GM21723 (cell line): ENCODE results near the gene ARHGAP45.

Source experiments
- ATAC-seq: cut with Tn5 transposase; IDR thresholded peaks from one replicate; pipeline ENCODE4 v1.9.1; 2021; ENCODE audit warnings: mild to moderate bottlenecking, moderate library complexity; ENCODE audit not compliant: unreplicated experiment

ARHGAP45 gene

DNA sequence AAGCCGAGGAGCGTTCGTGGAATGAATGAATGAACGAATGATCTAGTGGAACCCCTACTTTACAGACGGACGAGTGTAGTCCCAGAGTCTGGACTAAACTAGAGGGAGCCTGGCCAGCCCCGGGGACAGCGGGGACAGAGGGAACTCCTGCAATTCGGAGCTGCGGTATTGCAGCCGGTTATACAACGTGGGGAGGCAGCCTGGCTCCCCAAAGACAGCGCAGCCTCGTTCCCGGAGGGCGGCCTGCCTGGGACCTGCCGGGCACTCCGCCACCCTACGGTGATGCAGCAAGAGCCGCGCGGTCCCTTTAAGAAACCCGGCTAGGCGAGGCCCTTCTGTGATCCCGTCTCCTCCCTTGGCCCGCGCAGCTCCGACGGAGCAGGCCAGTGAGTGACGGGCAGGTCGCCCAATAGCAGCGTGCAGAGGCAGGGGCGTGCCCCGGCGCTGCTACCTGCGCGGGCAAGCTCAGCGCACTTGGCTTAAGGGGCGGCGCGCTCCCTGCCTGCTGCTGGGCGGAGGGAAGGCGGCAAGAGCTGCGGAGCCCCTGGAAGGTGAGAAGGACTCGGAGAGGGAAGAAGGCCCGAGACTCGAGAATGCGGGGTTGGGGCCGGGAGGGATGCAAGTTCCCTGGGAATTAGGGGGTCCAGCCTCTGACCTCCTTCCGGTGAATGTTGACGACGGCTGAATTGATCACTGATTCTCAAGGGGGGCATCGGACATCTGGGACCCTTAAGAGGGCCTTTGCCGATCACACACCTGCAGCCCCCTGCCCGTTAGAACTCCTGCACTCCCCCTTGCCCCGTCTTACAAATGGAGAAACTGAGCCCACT lies 27.1 kb upstream of the ARHGAP45 start, which contains the start of gene ABCA7:
Gene ABCA7, plus strand, starts transcription at position 462 of the 830 bp plus-strand sequence. CDS start 1,255 bp downstream, outside the sequence.
- ATAC-seq = peak; percentile 69

DNA sequence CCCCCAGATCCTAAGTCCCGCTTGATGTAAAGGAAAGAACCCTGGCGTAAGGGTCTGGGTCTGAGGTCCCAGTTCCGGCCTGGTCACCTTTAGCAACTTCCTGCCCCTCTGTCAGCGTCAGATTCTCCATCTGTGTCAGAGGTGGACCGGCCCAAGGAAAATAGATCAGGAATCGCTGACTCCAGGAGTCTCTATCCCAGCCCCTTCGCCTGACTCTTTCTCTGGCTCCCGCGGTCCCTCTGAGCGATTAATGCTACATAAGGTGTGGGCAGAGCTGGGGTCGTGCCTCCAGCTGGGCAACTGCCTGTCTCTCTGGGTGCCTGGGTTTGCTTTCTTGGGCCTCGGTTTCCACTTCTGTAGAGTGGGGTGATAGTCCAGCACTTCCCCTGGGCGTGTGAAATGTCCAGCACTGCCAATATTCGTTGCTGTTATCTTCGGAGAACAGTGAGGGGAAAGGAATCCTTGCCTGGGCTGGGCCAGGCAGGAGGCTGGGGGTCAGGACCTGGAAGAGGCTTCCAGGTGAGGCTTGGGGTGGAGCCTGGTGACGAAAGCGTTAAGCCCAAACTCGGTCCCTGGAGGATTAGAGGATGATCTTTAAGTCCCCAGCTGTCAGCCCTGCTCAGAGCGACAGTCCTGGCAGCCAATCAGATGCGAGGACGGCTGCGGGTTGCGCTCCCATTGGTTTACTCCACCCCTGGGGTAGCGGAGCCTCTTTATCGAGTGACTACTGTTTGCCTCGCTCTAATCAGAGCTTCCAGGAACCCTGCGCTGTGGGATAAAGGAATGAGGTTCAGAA lies 26.3 kb upstream of the ARHGAP45 start:
- ATAC-seq = peak; percentile 40

DNA sequence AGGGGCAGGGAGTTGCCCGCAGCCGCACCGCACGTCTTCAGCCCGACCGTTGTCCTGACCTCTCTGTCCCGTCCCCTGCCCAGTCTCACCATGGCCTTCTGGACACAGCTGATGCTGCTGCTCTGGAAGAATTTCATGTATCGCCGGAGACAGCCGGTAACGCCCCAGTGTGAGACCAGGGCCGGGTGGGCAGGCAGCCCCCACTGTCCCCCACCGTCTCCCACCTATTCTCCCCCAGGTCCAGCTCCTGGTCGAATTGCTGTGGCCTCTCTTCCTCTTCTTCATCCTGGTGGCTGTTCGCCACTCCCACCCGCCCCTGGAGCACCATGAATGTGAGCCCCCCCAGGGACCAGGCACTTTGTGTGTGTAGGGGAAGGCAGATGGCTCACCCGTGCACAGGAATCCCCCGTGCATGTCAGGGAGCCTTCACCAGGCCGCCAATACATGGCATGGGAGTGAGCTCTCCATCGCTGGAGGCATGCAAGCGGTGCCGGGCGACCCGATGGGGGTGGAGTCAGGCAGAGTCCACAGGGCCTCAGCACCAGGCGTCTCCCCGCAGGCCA lies 25.6 kb upstream of the ARHGAP45 start:
- ATAC-seq = no peak

DNA sequence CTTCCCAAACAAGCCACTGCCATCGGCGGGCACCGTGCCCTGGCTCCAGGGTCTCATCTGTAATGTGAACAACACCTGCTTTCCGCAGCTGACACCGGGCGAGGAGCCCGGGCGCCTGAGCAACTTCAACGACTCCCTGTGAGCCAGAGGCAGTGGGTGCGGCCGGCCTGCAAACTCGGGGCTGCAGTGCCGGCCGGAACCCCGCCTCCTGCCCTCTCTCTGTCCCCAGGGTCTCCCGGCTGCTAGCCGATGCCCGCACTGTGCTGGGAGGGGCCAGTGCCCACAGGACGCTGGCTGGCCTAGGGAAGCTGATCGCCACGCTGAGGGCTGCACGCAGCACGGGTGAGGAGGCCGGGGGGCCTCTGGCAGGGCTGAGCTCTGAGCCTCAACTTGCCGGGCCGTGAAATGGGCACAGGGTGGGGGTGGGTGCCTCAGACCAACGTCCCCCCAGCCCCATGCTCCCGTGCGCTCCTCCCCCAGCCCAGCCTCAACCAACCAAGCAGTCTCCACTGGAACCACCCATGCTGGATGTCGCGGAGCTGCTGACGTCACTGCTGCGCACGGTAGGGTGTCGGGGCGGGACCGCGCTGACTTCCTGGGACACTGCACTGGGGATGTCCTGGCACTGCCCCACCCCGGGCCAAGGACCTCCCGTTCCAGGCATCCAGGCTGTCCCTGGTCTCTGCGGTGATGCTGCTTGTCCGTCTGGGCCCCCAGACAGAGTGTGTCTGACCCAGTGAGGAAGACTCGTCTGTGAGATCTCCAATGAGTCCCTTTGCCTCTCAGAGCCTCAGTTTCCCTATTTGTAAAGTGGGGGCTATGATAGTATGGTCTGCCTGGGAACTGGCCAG lies 24.9 kb upstream of the ARHGAP45 start:
- no peak for ATAC-seq

DNA sequence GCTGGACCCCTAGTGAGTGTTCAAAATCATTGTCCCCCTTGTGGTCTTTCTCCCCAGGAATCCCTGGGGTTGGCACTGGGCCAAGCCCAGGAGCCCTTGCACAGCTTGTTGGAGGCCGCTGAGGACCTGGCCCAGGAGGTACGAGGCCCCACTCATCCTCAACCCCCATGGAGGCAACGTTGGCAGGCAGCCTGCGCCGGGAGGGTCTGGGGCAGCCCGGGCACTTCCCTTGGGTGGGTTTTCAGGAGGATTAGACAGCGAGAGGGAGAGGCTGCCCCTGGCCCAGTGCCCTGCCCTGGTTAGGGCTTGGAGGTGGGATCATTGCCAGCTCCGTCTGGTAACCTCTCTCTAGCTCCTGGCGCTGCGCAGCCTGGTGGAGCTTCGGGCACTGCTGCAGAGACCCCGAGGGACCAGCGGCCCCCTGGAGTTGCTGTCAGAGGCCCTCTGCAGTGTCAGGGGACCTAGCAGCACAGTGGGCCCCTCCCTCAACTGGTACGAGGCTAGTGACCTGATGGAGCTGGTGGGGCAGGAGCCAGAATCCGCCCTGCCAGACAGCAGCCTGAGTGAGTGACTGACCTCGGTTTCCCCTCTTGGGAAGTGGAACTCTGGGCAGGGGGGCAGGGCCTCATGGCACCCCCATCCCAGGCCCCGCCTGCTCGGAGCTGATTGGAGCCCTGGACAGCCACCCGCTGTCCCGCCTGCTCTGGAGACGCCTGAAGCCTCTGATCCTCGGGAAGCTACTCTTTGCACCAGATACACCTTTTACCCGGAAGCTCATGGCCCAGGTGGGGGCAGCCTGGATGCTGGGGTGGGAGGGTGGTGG lies 24.1 kb upstream of the ARHGAP45 start:
- ATAC-seq = no peak

DNA sequence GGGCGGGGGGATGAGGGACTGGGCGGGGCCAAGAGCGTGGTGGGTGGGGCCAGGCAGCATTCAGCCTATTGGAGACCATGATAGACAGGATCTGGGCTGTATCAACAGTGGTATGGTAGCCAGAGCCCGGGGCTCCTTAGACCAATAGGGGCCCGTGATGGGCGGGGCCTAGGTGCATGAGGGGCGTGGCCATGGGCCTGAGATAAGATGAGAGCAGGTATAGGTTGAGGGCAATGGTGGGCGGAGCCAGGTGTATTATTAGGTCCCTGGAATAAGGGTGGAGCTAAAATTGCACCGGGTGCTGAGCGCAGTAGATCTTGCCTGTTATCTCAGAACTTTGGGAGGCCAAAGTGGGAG lies 21.7 kb upstream of the ARHGAP45 start:
- no peak for ATAC-seq

DNA sequence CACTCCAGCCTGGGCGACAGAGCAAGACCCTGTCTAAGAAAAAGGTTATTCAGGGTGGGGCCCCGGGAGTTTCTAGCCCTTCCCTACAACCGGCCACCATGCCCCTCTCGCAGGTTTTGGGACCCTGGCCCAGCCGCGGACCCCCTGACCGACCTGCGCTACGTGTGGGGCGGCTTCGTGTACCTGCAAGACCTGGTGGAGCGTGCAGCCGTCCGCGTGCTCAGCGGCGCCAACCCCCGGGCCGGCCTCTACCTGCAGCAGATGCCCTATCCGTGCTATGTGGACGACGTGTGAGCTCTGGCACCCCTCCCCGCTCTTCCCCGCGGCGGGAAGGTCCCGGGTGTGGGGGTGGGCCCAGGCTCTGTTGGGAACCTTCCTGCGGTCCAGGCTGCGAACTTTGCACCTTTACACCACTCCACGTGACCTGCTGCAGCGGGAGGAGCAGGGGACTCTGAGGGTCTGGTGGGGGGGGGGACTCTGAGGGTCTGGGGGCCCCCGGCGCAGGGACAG lies 20.8 kb upstream of the ARHGAP45 start:
- no peak for ATAC-seq

DNA sequence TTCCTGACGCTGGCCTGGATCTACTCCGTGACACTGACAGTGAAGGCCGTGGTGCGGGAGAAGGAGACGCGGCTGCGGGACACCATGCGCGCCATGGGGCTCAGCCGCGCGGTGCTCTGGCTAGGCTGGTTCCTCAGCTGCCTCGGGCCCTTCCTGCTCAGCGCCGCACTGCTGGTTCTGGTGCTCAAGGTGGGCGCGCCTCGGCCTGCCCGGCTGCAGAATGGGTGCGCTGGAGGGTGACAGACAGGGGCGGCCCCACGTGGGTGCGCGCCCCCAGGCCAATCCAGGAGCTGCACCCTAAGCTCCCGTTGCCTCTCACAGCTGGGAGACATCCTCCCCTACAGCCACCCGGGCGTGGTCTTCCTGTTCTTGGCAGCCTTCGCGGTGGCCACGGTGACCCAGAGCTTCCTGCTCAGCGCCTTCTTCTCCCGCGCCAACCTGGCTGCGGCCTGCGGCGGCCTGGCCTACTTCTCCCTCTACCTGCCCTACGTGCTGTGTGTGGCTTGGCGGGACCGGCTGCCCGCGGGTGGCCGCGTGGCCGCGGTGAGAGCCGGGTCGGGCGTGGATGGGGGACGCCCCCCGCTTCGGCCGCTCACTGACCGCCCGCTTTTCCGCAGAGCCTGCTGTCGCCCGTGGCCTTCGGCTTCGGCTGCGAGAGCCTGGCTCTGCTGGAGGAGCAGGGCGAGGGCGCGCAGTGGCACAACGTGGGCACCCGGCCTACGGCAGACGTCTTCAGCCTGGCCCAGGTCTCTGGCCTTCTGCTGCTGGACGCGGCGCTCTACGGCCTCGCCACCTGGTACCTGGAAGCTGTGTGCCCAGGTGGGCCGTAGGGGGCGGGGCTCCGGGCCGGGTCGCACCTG lies 19.9 kb upstream of the ARHGAP45 start:
- no peak for ATAC-seq

DNA sequence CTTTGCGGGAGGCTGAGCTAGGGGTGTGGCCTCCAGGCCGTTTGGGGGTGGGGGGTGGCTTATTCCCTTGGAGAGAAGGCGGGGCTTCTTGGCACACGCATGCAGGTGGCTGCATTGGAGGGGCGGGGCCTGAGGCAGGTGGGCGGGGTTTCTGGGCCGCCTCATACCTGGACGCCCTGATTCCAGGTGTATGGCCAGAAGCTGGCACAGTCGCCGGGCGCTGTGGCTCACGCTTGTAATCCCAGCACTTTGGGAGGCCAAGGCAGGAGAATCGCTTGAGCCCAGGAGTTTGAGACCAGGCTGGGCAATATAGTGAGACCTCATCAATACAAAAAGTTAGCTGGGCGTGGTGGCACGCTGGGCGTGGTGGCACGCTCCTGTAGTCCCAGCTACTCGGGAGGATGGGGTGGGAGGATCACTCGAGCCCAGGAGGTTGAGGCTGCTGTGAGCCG lies 19.2 kb upstream of the ARHGAP45 start:
- ATAC-seq = no peak

DNA sequence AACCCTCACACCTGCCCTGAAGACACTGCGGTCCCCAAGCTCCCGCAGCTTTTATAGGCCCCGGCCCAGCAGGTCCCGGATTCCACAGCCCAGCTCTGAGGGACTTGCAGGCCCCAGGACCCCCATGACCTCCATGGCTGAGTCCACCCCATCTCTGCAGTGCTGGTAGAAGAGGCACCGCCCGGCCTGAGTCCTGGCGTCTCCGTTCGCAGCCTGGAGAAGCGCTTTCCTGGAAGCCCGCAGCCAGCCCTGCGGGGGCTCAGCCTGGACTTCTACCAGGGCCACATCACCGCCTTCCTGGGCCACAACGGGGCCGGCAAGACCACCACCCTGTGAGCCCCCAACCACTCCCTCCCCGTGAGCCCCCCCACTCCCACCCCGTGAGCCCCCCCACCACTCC lies 17.9 kb upstream of the ARHGAP45 start:
- no peak for ATAC-seq

DNA sequence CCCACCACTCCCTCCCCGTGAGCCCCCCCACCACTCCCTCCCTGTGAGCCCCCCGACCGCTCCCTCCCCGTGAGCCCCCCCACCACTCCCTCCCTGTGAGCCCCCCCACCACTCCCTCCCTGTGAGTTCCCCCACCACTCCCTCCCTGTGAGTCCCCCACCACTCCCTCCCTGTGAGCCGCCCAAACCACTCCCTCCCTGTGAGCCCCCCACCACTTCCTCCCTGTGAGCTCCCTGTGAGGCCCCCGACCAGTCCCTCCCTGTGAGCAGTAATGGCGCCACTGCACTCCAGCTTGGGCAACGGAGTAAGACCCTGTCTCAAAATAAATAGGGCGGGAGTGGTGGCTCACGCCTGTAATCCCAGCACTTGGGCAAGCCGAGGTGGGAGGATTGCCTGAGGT lies 17.2 kb upstream of the ARHGAP45 start:
- no peak for ATAC-seq

DNA sequence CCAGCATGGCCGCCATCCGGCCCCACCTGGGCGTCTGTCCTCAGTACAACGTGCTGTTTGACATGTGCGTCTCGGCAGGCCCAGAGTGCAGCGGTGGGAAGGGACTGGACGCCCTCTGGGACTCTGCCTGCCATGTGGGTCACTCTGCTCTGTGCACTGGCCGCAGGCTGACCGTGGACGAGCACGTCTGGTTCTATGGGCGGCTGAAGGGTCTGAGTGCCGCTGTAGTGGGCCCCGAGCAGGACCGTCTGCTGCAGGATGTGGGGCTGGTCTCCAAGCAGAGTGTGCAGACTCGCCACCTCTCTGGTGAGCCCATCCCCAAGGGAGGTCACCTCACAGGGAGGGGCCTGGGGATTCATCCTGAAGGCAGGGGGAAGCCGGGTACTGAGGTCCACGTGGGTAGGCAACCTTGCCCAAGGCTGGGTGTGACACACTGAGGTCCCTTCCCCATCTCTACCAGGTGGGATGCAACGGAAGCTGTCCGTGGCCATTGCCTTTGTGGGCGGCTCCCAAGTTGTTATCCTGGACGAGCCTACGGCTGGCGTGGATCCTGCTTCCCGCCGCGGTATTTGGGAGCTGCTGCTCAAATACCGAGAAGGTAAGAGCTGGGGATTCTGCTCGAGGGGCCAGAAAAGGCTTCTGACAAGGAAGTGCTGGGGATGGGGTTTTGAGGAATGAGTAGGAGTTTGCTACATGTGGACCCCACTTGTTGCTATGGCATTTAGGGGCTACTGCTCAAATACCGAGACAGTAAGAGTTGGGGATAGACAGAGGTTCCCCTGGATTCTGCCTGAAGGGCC lies 15.8 kb upstream of the ARHGAP45 start:
- no peak for ATAC-seq

DNA sequence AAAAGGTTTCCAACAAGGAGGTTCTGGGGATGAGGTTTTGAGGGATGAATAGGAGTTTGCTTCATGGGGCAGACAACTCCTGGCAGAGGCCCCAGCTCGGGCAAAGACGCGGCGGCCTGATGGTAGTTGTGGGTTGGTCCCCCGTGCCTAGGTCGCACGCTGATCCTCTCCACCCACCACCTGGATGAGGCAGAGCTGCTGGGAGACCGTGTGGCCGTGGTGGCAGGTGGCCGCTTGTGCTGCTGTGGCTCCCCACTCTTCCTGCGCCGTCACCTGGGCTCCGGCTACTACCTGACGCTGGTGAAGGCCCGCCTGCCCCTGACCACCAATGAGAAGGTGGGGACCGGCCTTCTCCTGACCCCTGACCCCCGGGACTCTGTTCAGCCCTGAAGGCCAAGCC lies 15.2 kb upstream of the ARHGAP45 start:
- no peak for ATAC-seq

DNA sequence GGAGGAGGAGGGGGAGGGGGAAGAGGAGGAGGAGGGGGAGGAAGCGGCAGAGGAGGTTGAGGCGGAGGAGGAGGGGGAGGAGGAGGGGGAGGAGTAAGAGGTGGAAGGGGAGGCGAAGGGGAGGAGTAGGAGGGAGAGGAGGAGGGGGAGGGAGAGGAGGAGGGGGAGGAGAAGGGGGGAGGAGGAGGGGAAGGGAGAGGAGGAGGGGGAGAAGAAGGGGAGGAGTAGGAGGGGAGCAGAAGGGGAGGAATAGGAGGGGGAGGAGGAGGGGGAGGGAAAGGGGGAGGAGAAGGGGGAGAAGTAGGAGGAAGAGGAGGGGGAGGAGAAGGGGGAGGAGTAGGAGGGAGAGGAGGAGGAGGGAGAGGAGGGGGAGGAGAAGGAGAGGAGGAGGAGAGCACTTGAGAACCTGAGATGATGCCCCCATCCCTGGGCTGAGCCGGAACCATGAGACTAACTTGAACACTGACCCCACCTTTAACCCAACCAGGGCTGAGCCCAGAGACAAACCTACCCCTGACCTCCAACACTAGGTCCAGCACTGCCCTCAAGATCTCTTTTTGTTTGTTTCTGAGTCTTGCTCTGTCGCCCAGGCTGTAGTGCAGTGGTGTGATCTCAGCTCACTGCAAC lies 14.5 kb upstream of the ARHGAP45 start:
- no peak for ATAC-seq

DNA sequence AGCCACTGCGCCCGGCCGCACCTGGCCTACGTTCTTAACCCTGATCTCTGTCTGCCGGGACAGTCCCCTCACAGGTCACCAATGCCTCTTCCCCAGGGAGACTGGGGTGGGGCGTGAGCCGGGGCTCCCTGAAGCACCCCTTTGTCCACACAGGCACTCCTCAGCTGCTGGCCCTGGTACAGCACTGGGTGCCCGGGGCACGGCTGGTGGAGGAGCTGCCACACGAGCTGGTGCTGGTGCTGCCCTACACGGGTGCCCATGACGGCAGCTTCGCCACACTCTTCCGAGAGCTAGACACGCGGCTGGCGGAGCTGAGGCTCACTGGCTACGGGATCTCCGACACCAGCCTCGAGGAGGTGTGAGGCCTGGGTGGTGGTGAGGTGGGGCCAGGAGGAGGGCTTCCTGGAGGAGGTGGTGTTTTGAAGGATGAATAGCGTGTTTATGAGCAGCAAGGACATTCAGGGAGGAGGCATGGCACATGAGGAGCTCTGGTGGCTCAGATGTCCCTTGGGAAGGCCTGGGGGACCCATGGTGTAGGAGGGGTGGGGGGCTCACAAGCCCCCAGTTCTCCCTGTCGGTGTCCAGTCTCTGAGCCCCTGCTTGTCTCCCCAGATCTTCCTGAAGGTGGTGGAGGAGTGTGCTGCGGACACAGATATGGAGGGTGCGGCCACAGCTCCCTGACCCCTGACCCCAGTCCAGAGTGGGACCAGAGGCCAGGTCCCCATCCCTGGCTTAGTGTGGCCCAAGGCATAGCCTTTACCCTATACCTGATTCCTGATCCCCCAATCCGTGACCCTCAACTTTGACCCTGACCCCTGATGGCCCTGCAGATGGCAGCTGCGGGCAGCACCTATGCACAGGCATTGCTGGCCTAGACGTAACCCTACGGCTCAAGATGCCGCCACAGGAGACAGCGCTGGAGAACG lies 13.5 kb upstream of the ARHGAP45 start:
- no peak for ATAC-seq
